WTC11 (cell line): ENCODE measurements around the gene PGAP6. TPM values are rescaled to one million over a fixed set of nuclear protein-coding genes. Genes with fewer than 3 reads are reported as not detected.
A peak's percentile ranks its signal among the peaks of the same experiment; 100 is the strongest.

Experiments used
- ATAC-seq: fragments of 200-7000 bp; cut with Tn5 transposase; 2 replicates; pipeline ENCODE4 v1.10.0; 2021; ENCODE audit warnings: mild to moderate bottlenecking, moderate library complexity
- CTCF ChIA-PET: fragments of 300-600 bp; sonication (Branson Sonifier 250); formaldehyde crosslinking; loops from one replicate; lab custom pipeline; 2021; ENCODE audit warnings: antibody characterized with exemption; lab: Charles Lee
- POLR2A ChIA-PET: fragments of 350-600 bp; sonication (Branson Sonifier 250); formaldehyde crosslinking; loops from one replicate; lab custom pipeline; 2021; ENCODE audit warnings: antibody characterized with exemption; lab: Charles Lee
- DNase-seq: peaks from one replicate; pipeline ENCODE4 v3.0.0; 2021; ENCODE audit warnings: low spot score
- H3K27ac Mint-ChIP-seq: 2 replicates; pipeline ENCODE4 v1.8.0; 2021; ENCODE audit warnings: mixed read lengths
- H3K27me3 Mint-ChIP-seq: 2 replicates; pipeline ENCODE4 v1.8.0; 2021; ENCODE audit warnings: low read depth, mild to moderate bottlenecking, moderate library complexity, mixed read lengths
- H3K36me3 Mint-ChIP-seq: 2 replicates; pipeline ENCODE4 v1.8.0; 2021; ENCODE audit warnings: mixed read lengths
- H3K4me1 Mint-ChIP-seq: 2 replicates; pipeline ENCODE4 v1.8.0; 2022; ENCODE audit warnings: mixed read lengths
- H3K4me3 Mint-ChIP-seq: 2 replicates; pipeline ENCODE4 v1.8.0; 2021; ENCODE audit warnings: mild to moderate bottlenecking, moderate library complexity, mixed read lengths
- H3K9me3 Mint-ChIP-seq: 2 replicates; pipeline ENCODE4 v1.8.0; 2021; ENCODE audit warnings: mixed read lengths
- KAT7 ChIP-seq: sonication (generic); formaldehyde crosslinking; IDR thresholded peaks from 2 replicates; pipeline ENCODE4 v1.8.1; 2023; ENCODE audit warnings: missing genetic modification reagents, mild to moderate bottlenecking, borderline replicate concordance
- SMAD4 ChIP-seq: sonication (generic); formaldehyde crosslinking; IDR thresholded peaks from 2 replicates; pipeline ENCODE4 v1.8.0; 2022; ENCODE audit warnings: mild to moderate bottlenecking, missing genetic modification reagents
- SP1 ChIP-seq: sonication (generic); formaldehyde crosslinking; conservative IDR thresholded peaks from 2 replicates; pipeline ENCODE4 v1.8.1; 2022; ENCODE audit warnings: missing genetic modification reagents
- TEAD1 ChIP-seq: sonication (generic); formaldehyde crosslinking; IDR thresholded peaks from 2 replicates; pipeline ENCODE4 v1.8.0; 2022; ENCODE audit warnings: mild to moderate bottlenecking, missing genetic modification reagents
- ZSCAN18 ChIP-seq: fragments of 250-450 bp; sonication (Bioruptor Pico); IDR thresholded peaks from 2 replicates; pipeline ENCODE4 v2.1.2; 2022; ENCODE audit warnings: mild to moderate bottlenecking, moderate library complexity
- total RNA-seq: library from RNA; stranded (reverse); gene quantifications from 3 replicates; pipeline ENCODE4 v1.2.3, GENCODE V29; 2021
- TF ChIP-seq, protein P1 (sequence below): sonication (generic); formaldehyde crosslinking; IDR thresholded peaks from 2 replicates; pipeline ENCODE4 v1.8.0; 2022; ENCODE audit warnings: missing genetic modification reagents
- TF ChIP-seq, protein P2 (sequence below): sonication (generic); formaldehyde crosslinking; IDR thresholded peaks from 2 replicates; pipeline ENCODE4 v1.8.1; 2022; ENCODE audit warnings: mild to moderate bottlenecking, moderate library complexity, missing genetic modification reagents
- TF ChIP-seq, protein P3 (sequence below): fragments of 200-600 bp; IDR thresholded peaks from 2 replicates; pipeline ENCODE4 v1.8.0; 2022; ENCODE audit warnings: antibody characterized with exemption
- TF ChIP-seq, protein P4 (sequence below): sonication (generic); formaldehyde crosslinking; IDR thresholded peaks from 2 replicates; pipeline ENCODE4 v1.8.0; 2022; ENCODE audit warnings: mild to moderate bottlenecking, missing genetic modification reagents

PGAP6 gene
- total RNA-seq, 1 experiment from 2014 or later: 108 TPM

- TF ChIP-seq, protein P1, sequence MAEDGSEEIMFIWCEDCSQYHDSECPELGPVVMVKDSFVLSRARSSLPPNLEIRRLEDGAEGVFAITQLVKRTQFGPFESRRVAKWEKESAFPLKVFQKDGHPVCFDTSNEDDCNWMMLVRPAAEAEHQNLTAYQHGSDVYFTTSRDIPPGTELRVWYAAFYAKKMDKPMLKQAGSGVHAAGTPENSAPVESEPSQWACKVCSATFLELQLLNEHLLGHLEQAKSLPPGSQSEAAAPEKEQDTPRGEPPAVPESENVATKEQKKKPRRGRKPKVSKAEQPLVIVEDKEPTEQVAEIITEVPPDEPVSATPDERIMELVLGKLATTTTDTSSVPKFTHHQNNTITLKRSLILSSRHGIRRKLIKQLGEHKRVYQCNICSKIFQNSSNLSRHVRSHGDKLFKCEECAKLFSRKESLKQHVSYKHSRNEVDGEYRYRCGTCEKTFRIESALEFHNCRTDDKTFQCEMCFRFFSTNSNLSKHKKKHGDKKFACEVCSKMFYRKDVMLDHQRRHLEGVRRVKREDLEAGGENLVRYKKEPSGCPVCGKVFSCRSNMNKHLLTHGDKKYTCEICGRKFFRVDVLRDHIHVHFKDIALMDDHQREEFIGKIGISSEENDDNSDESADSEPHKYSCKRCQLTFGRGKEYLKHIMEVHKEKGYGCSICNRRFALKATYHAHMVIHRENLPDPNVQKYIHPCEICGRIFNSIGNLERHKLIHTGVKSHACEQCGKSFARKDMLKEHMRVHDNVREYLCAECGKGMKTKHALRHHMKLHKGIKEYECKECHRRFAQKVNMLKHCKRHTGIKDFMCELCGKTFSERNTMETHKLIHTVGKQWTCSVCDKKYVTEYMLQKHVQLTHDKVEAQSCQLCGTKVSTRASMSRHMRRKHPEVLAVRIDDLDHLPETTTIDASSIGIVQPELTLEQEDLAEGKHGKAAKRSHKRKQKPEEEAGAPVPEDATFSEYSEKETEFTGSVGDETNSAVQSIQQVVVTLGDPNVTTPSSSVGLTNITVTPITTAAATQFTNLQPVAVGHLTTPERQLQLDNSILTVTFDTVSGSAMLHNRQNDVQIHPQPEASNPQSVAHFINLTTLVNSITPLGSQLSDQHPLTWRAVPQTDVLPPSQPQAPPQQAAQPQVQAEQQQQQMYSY: no peak
- TF ChIP-seq SMAD4 (CRISPR knock-in tag) (no peak), TEAD1 (CRISPR knock-in tag) (no peak)
Measured at GRCh38 chr16:353404-354290, 28.1 kb downstream of the PGAP6 start (continued).

GRCh38 chr16:352547-353403, 29.0 kb downstream of the PGAP6 start, which contains the start of gene AXIN1:
AXIN1 (minus strand) TSS chr16:352723; CDS start chr16:347025, 5,698 bp downstream.
- Mint-ChIP-seq H3K36me3 (peaks cover 6% of the 10 kb centered on the region; the same call in 1 of the 2 replicates), H3K9me3 (no peaks in the 10 kb centered on the region), H3K27me3 (no peaks in the 10 kb centered on the region; the same call in 1 of the 2 replicates), H3K4me3 (peak within 1 kb of the TSS; percentile 76), H3K4me1 (peaks cover 6% of the 10 kb centered on the region), H3K27ac (no peak within 1 kb of the TSS)
- POLR2A ChIA-PET: interaction anchor here (1.0 to 1.2 kb wide), 3 partner anchors 15 to 300 kb away, joined by 3 to 5 read pairs (median 4); partner anchors contain the start of genes POLR3K and SNRNP25
- ATAC-seq: peak; percentile 90
- DNase-seq: peak; percentile 100
- CTCF ChIA-PET: interaction anchor here (0.5 to 2.8 kb wide), 67 partner anchors 9 to 617 kb away, joined by 3 to 42 read pairs (median 5); partner anchors contain the start of genes ARHGDIG, FAM234A, HBM and LUC7L
- TF ChIP-seq, protein P2, sequence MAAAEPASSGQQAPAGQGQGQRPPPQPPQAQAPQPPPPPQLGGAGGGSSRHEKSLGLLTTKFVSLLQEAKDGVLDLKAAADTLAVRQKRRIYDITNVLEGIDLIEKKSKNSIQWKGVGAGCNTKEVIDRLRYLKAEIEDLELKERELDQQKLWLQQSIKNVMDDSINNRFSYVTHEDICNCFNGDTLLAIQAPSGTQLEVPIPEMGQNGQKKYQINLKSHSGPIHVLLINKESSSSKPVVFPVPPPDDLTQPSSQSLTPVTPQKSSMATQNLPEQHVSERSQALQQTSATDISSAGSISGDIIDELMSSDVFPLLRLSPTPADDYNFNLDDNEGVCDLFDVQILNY (CRISPR knock-in tag): no peak
- TF ChIP-seq, protein P3, sequence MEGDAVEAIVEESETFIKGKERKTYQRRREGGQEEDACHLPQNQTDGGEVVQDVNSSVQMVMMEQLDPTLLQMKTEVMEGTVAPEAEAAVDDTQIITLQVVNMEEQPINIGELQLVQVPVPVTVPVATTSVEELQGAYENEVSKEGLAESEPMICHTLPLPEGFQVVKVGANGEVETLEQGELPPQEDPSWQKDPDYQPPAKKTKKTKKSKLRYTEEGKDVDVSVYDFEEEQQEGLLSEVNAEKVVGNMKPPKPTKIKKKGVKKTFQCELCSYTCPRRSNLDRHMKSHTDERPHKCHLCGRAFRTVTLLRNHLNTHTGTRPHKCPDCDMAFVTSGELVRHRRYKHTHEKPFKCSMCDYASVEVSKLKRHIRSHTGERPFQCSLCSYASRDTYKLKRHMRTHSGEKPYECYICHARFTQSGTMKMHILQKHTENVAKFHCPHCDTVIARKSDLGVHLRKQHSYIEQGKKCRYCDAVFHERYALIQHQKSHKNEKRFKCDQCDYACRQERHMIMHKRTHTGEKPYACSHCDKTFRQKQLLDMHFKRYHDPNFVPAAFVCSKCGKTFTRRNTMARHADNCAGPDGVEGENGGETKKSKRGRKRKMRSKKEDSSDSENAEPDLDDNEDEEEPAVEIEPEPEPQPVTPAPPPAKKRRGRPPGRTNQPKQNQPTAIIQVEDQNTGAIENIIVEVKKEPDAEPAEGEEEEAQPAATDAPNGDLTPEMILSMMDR: peak; percentile 52
- TF ChIP-seq SP1 (peak; percentile 69), KAT7 (no peak)

DNA sequence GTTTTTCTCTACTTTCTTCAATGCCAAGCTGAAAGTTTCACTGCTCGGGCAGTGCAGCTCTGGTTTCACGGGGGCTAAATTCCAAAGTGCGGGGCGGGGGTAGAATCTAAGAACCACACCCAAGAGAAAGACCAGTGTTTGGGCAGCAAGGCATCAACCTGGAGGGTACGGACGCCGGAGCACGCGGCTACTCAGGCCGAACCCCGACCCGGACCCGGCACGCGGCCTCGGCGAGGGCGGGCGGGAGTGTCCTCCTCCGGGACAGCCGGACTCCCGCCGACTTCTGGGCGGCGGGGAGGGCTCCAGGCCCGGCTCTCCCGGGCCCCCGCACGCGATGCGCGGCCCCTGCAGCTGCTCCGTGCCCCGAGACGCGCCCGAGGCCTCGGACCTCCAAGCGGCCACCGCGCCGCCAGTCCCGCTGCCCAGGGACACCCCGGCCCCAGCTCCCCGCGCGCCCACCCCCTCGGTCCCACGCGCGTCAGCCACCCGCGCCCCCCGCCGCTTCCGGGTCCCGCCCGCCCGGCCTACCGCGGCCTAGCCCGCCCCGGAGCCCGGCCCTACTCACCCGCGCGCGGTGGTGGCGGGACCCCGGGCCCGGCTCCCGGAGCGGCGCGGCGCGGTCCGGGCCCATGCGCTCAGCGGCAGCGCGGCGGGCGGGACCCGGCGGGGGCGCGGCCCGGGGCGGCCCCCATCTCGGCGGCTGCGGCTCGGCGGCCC, 29.8 kb downstream of the PGAP6 start:
- no peak for DNase-seq

More for the DNA sequence above, 29.8 kb downstream of the PGAP6 start:
- no peaks in the 10 kb centered on the region; the same call in 1 of the 2 replicates for H3K27me3 Mint-ChIP-seq
- ChIA-PET CTCF (interaction anchor here (0.5 to 2.8 kb wide), 32 partner anchors 9 to 308 kb away, joined by 3 to 42 read pairs (median 4); partner anchors contain the start of genes LUC7L, MRPL28 and RHBDF1), POLR2A (interaction anchor here (1.0 to 1.2 kb wide), 3 partner anchors 14 to 299 kb away, joined by 3 to 5 read pairs (median 4); partner anchors contain the start of genes POLR3K and SNRNP25)
- ATAC-seq: peak; percentile 0; the same call in 1 of the 2 replicates
- TF ChIP-seq ZSCAN18 (CRISPR knock-in tag): no peak
- TF ChIP-seq, protein P4, sequence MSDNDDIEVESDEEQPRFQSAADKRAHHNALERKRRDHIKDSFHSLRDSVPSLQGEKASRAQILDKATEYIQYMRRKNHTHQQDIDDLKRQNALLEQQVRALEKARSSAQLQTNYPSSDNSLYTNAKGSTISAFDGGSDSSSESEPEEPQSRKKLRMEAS: peak; percentile 35; the same call in 1 of the 2 replicates
- H3K27ac Mint-ChIP-seq: no peak overlapping the region
- no peaks in the 10 kb centered on the region for H3K9me3 Mint-ChIP-seq
- H3K4me3 Mint-ChIP-seq: peak overlapping the region; percentile 76
- H3K36me3 Mint-ChIP-seq: peaks cover 10% of the 10 kb centered on the region
- H3K4me1 Mint-ChIP-seq: peaks cover 6% of the 10 kb centered on the region
